DND-41 (cell line): ENCODE results near the gene CSRP2.

ENCODE experiments used
- CTCF ChIP-seq: IDR thresholded peaks from 2 replicates; pipeline ENCODE4 v1.5.1; 2012; ENCODE audit warnings: borderline replicate concordance, low read length, moderate library complexity, mild to moderate bottlenecking; ENCODE audit not compliant: poor library complexity, severe bottlenecking; ENCODE audit errors: extremely low read depth
- EZH2 ChIP-seq: IDR thresholded peaks from 3 replicates; pipeline ENCODE4 v1.6.1; 2012; ENCODE audit warnings: borderline replicate concordance, low read depth, mild to moderate bottlenecking, moderate library complexity, low read length, inconsistent platforms; ENCODE audit not compliant: severe bottlenecking

DNA sequence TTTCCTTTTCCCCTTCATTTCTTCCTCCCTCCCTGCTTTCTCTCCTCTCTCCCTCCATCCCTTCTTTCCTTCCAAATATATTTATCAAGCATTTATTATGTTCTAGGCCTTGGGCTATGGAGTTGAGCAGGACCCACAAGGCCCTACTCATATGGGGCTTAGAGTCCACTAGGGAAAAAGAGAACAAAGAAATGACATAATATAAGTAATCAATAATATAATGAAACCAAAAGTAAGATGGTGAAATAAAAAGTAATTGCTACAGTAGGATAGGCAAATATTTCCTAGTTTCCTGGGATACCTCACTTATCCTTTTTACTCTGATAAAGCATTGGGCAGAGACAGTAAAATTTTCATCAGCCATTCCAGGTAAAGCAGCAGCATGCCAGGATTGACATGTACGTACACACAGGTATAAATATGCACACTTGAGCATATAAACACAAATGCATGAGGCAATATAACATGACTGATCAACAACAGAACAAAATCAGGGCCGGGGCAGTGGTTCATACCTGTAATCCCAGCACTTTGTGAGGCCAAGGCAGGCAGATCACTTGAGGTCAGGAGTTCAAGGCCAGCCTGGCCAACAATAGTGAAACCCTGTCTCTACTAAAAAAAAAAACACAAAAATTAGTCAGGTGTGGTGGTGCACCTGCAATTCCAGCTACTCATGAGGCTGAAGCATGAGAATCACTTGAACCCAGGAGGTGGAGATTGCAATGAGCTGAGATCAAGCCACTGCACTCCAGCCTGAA lies 35.5 kb upstream of the CSRP2 start:
- TF ChIP-seq CTCF (no peak), EZH2 (no peak)
